Raji (cell line): ENCODE data around the gene CXorf38.

Source experiments
- POLR2A ChIP-seq: IDR thresholded peaks from 2 replicates; pipeline ENCODE4 v1.6.1; 2011; ENCODE audit warnings: low read depth, low read length, control low read depth; ENCODE audit not compliant: insufficient read depth

CXorf38 gene

DNA sequence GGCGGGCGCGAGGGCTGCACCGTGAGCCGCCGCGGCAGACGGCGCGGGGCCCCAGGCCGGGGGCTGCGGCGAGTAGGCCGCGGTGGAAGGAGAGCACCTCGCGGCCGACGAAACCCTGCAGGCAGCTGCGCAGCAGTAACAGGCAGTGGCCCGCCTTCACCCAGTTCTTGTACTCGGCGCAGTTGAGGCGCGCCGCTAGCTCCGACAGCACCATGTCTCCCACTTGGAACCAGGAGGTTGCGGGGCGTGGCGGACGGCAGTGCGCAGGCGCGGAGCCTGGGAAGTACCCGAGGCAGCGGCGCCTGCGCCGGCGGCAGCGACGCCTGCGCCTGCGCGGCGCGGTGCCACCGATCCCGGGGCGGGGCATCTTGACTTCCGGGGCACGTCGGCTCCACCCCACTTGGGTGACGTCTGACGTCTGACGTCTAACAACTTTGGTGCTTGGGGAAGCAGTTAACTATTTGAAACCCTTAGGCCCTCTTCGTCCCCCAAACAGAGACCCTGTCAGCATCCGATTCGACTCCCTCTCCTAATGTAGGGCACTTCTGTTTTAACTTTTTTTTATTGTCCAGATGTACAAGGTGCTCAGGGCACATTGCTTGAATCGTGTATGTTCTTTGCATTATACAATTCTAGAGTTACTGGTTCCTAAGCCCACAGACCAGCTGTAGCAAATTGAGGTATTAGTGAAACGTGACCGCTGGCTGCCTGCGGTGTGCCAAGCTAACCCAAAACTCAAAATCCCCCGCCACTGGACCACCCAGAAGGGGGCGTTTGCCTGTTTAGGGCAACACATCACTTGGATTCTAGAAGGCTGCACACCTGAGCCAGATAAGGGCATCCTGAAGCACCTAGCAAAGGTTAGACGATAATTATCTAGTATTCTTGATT, at the start of gene CXorf38:
TSS of gene CXorf38 (minus strand) at position 255 of the 891 bp plus-strand sequence. CDS start at position 214, 41 bp downstream.
- peak; percentile 85 for TF ChIP-seq POLR2A

DNA sequence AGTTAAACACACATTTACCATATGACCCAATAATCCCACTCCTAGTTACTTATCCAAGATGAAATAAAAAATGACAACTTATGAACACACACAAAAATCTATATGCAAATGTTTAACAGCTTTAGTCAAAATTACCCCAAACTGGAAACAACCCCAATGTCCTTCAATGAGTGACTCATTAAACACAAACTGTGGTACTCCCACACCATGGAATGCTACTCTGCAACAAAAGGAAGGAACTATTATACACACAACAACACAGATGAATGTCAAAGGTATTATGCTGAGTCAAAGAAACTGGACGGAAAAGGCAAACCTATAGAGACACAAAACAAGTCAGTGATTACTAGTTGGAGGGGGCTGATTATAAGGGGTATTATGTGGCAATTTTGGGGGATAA, 47.4 kb upstream of the CXorf38 start:
- TF ChIP-seq POLR2A, result no peak

DNA sequence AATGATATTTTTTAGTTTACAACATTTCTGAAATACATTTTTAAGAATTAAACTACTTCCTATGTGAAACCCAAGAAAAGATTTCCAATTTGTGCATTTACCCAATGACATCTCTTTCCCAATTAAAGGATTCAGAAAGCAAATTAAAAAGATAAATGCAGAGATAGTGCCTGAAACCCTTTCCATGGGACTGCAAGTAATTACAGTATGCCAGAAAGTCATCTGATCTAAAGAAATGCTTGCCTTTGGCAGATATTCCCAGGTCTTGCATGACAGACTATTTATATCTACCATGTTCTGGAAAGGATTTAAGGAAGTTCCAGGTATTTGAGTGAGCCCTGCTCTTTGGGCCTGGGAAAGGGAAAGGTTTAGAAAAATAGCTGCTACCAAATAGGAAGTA, 41.6 kb upstream of the CXorf38 start:
- TF ChIP-seq POLR2A, result no peak

DNA sequence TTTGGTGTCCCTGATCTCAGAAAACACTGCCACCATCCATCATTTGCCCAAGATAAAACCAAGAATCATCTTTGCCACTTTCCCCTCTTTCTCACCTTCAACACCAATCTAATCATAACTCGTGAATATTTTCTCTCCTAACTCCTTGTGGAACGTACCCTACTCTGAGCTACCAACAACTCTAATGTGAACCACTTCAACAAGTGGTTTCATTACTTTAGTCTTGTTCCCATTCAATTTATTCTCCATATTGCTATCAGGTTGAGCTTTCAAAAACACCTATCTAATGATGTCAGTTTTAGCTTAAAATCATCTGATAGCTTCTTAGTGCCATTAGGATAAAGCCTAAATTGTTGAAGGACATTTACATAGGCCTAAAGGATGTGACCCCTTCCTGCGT, 39.8 kb upstream of the CXorf38 start:
- no peak for TF ChIP-seq POLR2A

DNA sequence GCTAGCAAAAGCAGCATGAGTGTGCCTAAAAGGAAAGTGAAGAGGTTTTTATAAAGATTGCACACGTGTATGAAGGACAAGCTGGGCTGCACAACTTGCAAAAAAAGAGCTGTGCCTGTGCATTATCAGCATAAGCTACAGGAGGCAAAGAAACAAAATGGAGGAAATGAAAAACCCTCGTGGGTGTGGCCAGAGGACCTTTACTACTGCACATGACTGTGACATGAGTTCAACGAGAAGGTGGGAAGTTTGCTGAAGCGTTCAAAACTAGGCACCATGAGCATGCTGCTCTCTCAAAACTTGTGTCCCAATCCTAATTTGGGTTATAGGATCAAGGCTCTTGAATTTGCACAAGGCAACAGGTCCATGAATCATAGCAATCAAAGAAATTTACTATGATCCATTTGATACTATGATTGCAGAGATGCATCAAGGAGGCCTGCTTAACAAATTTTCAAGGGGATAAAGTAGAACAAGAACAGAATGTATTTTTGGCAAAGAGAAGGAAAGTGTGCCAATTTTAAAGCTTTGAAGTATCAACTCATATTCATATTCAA, 38.1 kb upstream of the CXorf38 start:
- no peak for TF ChIP-seq POLR2A

GRCh38 chrX:40684092-40684491, 36.7 kb upstream of the CXorf38 start:
- TF ChIP-seq POLR2A, result no peak

GRCh38 chrX:40683245-40683644, 35.9 kb upstream of the CXorf38 start:
- no peak for TF ChIP-seq POLR2A

DNA sequence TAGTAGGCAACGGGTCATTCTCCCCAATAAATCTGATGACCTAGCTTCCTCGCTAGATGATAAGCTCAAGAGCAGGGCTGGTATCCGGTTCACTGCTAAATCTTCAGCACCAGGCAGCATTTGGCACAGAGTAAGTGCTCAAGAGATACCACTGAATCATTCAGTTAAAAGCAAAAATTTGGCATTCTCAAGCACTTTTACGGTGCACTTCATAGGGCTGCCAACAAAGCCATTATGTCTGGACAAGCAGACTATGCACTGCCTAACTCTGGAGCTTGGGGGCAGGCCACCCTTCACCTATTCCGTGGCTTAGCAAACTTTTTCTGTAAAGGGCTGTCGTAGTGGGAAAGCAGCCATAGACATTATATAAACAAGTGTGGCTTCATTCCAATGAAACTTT, 23.8 kb upstream of the CXorf38 start:
- TF ChIP-seq POLR2A, result no peak

GRCh38 chrX:40663880-40664630, 16.7 kb upstream of the CXorf38 start:
- TF ChIP-seq POLR2A, result no peak

DNA sequence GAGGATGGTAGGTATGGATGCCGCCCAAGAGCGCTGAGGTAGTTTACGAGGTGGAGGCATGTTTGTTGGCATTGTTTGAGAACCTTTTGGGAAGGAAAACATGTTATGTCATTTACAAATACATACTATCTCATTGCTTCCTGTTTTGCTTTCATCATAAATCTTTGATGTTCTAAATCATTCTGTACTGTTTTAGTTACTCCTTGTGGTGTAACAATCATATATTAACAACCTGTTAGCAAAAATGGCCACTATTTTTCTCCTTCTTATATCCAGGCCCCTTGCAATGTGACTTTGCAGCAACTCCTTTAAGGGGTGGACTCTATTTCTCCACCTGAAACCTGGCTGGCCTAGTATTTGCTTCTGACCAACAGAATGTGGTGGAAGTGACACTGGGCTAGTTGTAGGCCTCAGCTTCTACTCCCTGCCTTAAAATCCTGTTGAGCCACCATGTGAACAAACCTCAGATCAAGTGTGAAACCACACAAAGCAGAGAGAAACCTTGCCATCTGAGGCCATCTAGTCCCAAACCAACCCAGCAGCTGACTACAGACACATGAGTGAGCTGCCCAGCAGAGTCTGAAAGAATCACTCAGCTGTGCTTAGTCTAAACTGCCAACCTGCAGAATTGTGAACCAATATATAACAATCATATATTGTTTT, 15.8 kb upstream of the CXorf38 start:
- no peak for TF ChIP-seq POLR2A

DNA sequence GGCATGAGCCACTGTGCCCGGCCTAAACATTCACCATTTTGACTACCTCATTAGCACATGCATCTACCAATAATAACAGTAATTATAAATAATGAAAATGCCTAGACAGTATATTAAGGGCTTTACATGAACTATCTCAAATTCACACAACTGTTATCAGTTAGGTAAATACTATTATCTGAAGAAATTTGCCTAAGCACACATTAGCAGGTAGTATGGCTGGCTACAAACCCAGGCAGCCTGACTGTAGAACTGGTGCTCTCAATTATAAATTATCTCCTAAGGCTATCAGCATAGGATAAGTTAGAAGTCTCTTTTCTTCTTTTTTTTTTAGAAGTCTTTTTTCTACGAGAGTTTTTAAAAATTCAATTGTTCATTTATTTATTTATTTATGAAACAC, 14.1 kb upstream of the CXorf38 start:
- TF ChIP-seq POLR2A, result no peak

GRCh38 chrX:40660381-40660780, 13.0 kb upstream of the CXorf38 start:
- no peak for TF ChIP-seq POLR2A

DNA sequence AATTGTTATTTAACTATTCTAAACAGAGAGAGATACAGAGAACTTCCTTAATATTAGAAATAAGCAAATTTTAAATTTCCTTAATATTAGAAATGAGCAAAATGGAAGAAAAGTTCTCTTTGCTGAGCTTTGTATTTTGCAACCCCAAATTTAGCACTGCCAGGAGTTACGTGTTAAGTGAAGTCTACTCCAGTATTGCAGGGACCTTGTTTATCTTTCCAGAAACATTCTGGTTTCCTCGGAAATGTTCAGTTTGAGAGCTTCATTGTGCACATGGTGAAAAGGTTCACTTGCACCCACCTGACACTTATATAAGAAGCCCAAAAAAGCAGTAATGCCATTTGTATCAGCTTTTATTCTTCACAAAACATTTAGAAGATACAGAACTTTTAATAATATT, 6.2 kb upstream of the CXorf38 start:
- no peak for TF ChIP-seq POLR2A

DNA sequence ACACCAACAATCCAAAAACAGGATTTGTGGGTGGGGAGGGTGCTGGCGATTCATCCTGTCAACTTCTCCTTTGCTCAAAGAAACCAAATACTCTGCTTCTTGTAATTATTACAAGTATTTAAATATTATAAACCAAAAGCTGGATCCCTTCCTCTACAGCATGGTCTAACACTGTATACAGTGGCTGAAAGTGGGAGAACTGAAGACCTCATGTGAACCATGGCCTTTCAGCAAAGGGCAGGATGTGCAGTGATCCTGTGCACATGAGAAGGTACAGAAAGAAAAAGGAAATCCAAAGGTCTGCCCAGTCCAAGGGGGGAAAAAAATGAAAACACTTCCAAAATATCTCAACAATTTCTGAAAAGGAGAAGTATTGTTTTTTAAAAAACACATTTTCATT, 5.3 kb upstream of the CXorf38 start:
- TF ChIP-seq POLR2A, result no peak

DNA sequence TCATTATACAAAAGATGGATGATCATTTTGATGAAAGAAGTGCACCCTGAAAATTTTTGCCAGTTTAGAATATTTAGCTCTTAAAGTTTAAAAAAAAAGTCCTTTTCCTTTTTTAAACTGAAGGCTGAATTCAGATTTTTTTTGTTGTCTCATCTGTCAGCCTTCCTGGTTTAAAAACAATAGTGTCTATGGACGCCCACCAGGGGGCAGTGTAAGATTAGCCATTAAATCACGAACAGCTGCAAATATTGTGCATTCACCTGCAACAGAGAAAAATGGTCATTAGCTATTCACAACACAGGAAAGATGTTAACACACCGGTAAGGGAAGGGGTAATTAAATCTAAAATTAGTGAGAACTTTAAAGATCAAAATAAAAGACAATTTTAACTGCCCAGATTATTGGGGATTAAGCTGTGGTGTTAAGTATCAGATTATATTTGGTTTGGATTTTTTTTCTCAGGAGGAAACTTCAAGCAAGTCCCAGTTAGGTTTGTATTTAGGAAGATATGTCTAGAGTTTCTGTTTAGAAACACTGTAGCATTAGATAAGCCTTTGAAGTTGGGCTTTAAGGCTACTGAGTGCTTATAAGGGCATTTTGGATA, 4.4 kb upstream of the CXorf38 start:
- no peak for TF ChIP-seq POLR2A
